PC-3 (cell line): Measurements from ENCODE around the gene CALM3. TPM values are rescaled to one million over a fixed set of nuclear protein-coding genes. Genes with fewer than 3 reads are reported as not detected.
"Not testable (repeated sequence)": the region's sequence is repeated elsewhere in the genome, so short reads cannot be mapped to it uniquely, and the experiment has no call there.

Experiments
- ATAC-seq: fragments of 200-7000 bp; cut with Tn5 transposase; 2 replicates; pipeline ENCODE4 v1.9.1; 2020; ENCODE audit warnings: mild to moderate bottlenecking, moderate library complexity
- BruUV-seq: library from RNA; stranded (reverse); fragments of 400-500 nt; replicated peaks from 2 replicates; lab custom pipeline; 2021; lab: Mats Ljungman, UMichigan
- CTCF ChIA-PET: fragments of 300-600 bp; sonication (Branson Sonifier 250); formaldehyde crosslinking; loops from one replicate; lab custom pipeline; 2022; ENCODE audit warnings: antibody characterized with exemption; lab: Charles Lee
- POLR2A ChIA-PET: fragments of 300-600 bp; sonication (Branson Sonifier 250); formaldehyde crosslinking; loops from one replicate; lab custom pipeline; 2022; ENCODE audit warnings: antibody characterized with exemption; ENCODE audit not compliant: unreplicated experiment; lab: Charles Lee
- DNase-seq: peaks from one replicate; pipeline ENCODE4 v3.0.0-alpha.2; 2015
- H2AFZ ChIP-seq: fragments of 300-600 bp; sonication (generic); 2 replicates; pipeline ENCODE4 v1.6.0; 2016; ENCODE audit warnings: antibody characterized with exemption, low read length
- H3F3A ChIP-seq: fragments of 300-600 bp; sonication (generic); one replicate; pipeline ENCODE4 v1.6.0; 2017; ENCODE audit warnings: antibody characterized with exemption, low read length, control low read depth, mild to moderate bottlenecking; ENCODE audit not compliant: unreplicated experiment
- H3K27ac ChIP-seq: fragments of 300-600 bp; sonication (generic); 2 replicates; pipeline ENCODE4 v1.5.1; 2016; ENCODE audit warnings: mild to moderate bottlenecking, low read length
- H3K27me3 ChIP-seq: fragments of 300-600 bp; sonication (generic); 2 replicates; pipeline ENCODE4 v1.6.1; 2016; ENCODE audit warnings: low read length, mixed read lengths
- H3K36me3 ChIP-seq: fragments of 300-600 bp; sonication (generic); 2 replicates; pipeline ENCODE4 v1.6.1; 2016; ENCODE audit warnings: low read depth, mixed run types, low read length, mixed read lengths
- H3K4me1 ChIP-seq: fragments of 300-600 bp; sonication (generic); 2 replicates; pipeline ENCODE4 v1.5.1; 2016; ENCODE audit warnings: low read length; ENCODE audit not compliant: insufficient read depth
- H3K4me2 ChIP-seq: fragments of 300-600 bp; sonication (generic); 2 replicates; pipeline ENCODE4 v1.6.0; 2016; ENCODE audit warnings: low read length
- H3K4me3 ChIP-seq: fragments of 300-600 bp; sonication (generic); 2 replicates; pipeline ENCODE4 v1.5.1; 2016; ENCODE audit warnings: mild to moderate bottlenecking, low read length, mixed read lengths
- H3K79me2 ChIP-seq: fragments of 300-600 bp; sonication (generic); 2 replicates; pipeline ENCODE4 v1.6.1; 2017; ENCODE audit warnings: low read length, mixed read lengths
- H3K9ac ChIP-seq: fragments of 300-600 bp; sonication (generic); 2 replicates; pipeline ENCODE4 v1.6.0; 2016; ENCODE audit warnings: mild to moderate bottlenecking, low read length
- H3K9me2 ChIP-seq: fragments of 300-600 bp; sonication (generic); replicated peaks from 2 replicates; pipeline ENCODE4 v1.6.1; 2016; ENCODE audit warnings: mixed run types, low read length, mixed read lengths
- H3K9me3 ChIP-seq: fragments of 300-600 bp; sonication (generic); 2 replicates; pipeline ENCODE4 v1.6.1; 2016; ENCODE audit warnings: low read length, mixed read lengths
- H4K20me1 ChIP-seq: fragments of 300-600 bp; sonication (generic); 2 replicates; pipeline ENCODE4 v1.6.1; 2016; ENCODE audit warnings: low read length, mixed read lengths
- EZH2 ChIP-seq: fragments of 300-600 bp; sonication (generic); IDR thresholded peaks from one replicate; pipeline ENCODE4 v1.6.1; 2017; ENCODE audit warnings: antibody characterized with exemption, mild to moderate bottlenecking, low read length; ENCODE audit not compliant: unreplicated experiment
- EZH2phosphoT487 ChIP-seq: fragments of 300-600 bp; sonication (generic); IDR thresholded peaks from 2 replicates; pipeline ENCODE4 v1.6.1; 2018; ENCODE audit warnings: mild to moderate bottlenecking, antibody characterized with exemption, low read length, borderline replicate concordance
- intact Hi-C: fragments of 100-400 bp; cut with micrococcal nuclease; formaldehyde crosslinking; loops from 2 replicates; pipeline ENCODE4 v1.9.0; 2023
- total RNA-seq: library from RNA; depleted of rRNA; stranded (reverse); fragments of >200 nt; gene quantifications from 2 replicates; pipeline ENCODE4 v1.2.3, GENCODE V29; 2014
- TF ChIP-seq, protein P1 (sequence below): fragments of 300-600 bp; sonication (generic); conservative IDR thresholded peaks from 2 replicates; pipeline ENCODE4 v1.5.1; 2017; ENCODE audit warnings: antibody characterized with exemption, low read depth, mild to moderate bottlenecking, low read length

Gene CALM3
- total RNA-seq, 1 experiment from 2014 or later = 160 TPM

DNA sequence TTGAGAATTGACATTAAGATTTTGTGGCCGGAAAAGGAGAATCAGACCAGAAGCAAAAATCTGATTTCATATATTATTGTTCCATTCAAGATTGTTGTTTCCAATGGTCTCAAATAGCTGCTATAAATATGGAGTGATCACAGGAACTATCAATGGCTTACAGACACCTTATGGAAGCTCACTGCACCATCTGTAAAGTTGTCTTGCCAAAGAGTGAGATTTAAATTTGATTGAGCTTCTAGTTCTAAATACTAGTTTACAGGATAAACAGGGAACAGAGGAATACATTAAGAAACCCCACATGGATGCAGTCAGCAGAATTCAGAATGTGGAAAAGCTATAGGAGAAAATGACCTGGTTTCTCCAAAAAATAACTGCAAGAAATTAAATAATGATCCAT lies 47.0 kb upstream of the CALM3 start:
- ATAC-seq = no peak
- TF ChIP-seq EZH2phosphoT487 = no peak
- TF ChIP-seq, protein P1, sequence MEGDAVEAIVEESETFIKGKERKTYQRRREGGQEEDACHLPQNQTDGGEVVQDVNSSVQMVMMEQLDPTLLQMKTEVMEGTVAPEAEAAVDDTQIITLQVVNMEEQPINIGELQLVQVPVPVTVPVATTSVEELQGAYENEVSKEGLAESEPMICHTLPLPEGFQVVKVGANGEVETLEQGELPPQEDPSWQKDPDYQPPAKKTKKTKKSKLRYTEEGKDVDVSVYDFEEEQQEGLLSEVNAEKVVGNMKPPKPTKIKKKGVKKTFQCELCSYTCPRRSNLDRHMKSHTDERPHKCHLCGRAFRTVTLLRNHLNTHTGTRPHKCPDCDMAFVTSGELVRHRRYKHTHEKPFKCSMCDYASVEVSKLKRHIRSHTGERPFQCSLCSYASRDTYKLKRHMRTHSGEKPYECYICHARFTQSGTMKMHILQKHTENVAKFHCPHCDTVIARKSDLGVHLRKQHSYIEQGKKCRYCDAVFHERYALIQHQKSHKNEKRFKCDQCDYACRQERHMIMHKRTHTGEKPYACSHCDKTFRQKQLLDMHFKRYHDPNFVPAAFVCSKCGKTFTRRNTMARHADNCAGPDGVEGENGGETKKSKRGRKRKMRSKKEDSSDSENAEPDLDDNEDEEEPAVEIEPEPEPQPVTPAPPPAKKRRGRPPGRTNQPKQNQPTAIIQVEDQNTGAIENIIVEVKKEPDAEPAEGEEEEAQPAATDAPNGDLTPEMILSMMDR = no peak
- TF ChIP-seq EZH2 = no peak
- H3K27me3 ChIP-seq = no peaks in the 10 kb centered on the region
- H3F3A ChIP-seq = no peaks in the 10 kb centered on the region
- H3K4me3 ChIP-seq = no peak overlapping the region
- H2AFZ ChIP-seq = no peak overlapping the region
- H3K4me1 ChIP-seq = no peaks in the 10 kb centered on the region
- BruUV-seq = no TSS peak
- H3K9me2 ChIP-seq = no peaks in the 10 kb centered on the region
- no peaks in the 10 kb centered on the region for H3K36me3 ChIP-seq
- no peak for DNase-seq
- ChIA-PET POLR2A (no interaction called here), CTCF (no interaction called here)
- intact Hi-C loops = no loop called here
- H3K4me2 ChIP-seq = no peak overlapping the region
- no peaks in the 10 kb centered on the region for H3K9me3 ChIP-seq
- H4K20me1 ChIP-seq = no peaks in the 10 kb centered on the region
- no peak overlapping the region for H3K9ac ChIP-seq
- H3K79me2 ChIP-seq = no peaks in the 10 kb centered on the region
- no peak overlapping the region for H3K27ac ChIP-seq

DNA sequence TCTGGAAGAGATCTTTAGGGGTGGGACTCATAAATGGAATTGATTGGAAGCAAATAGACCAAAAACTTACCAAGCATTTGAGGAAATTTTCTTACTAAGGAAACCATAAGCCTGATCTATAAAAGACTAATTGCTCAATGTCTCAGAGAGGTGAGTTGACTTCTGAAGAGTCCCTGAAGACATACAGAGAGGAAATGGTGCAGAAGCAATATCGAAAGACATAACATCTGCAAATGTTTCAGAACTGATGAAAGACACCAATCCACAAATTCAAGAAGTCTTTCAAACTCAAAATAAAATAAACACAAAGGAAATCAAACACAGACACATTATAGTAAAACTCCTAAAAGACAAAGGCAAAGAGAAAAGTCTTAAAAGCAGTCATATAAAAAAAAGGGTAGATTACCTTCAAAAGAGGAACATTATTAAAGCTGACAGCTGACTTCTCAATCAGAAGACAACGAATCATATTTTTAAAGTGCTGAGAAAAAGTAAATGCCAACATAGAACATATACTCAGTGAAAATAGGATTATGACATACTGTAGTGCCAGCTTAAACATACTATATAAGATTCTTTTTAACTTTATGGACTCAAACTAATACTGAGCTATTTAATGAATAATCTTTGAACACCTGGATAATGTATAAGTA lies 45.4 kb upstream of the CALM3 start:
- DNase-seq (no peak), ATAC-seq (no peak)
- intact Hi-C loops = no loop called here
- Histone ChIP-seq H3K79me2 (no peaks in the 10 kb centered on the region), H4K20me1 (no peaks in the 10 kb centered on the region), H3K27me3 (no peaks in the 10 kb centered on the region), H3F3A (no peaks in the 10 kb centered on the region), H3K27ac (no peak overlapping the region), H3K36me3 (no peaks in the 10 kb centered on the region), H3K9me2 (no peaks in the 10 kb centered on the region), H2AFZ (no peak overlapping the region), H3K9ac (no peak overlapping the region), H3K9me3 (no peaks in the 10 kb centered on the region), H3K4me1 (no peaks in the 10 kb centered on the region), H3K4me3 (no peak overlapping the region), H3K4me2 (no peak overlapping the region)
- ChIA-PET CTCF (no interaction called here), POLR2A (no interaction called here)
- TF ChIP-seq EZH2 (no peak), EZH2phosphoT487 (no peak)
- TF ChIP-seq, protein P1 = no peak
- BruUV-seq = no TSS peak

DNA sequence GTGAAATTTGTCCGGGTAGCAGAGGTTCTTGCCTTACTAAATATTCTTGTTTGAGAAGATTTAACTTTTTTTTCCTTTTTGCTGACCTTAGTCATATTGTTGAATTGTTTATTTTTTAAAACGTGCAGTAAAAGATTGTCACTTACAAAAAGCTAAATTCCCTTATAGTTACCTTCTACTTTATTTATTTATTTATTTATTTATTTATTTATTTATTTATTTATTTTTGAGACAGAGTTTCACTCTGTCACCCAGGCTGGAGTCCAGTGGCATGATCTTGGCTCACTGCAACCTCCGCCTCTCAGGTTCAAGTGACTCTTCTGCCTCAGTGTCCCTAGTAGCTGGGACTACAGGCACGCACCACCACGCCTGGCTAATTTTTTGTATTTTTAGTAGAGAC lies 44.7 kb upstream of the CALM3 start:
- H3F3A ChIP-seq, H3K27ac ChIP-seq, H3K79me2 ChIP-seq, H3K4me1 ChIP-seq, H4K20me1 ChIP-seq, DNase-seq, BruUV-seq, H3K4me2 ChIP-seq, H3K27me3 ChIP-seq, H3K9me3 ChIP-seq, H3K4me3 ChIP-seq, H3K9me2 ChIP-seq, intact Hi-C loops, ATAC-seq, CTCF ChIA-PET, POLR2A ChIA-PET, H3K9ac ChIP-seq, H3K36me3 ChIP-seq, H2AFZ ChIP-seq: not testable (repeated sequence)
